HG03520 (cell line): Measurements from ENCODE around the gene FCGR2B.
"Not testable (repeated sequence)": the region's sequence is repeated elsewhere in the genome, so short reads cannot be mapped to it uniquely, and the experiment has no call there.

Experiments
- ATAC-seq: cut with Tn5 transposase; IDR thresholded peaks from one replicate; pipeline ENCODE4 v1.9.1; 2021; ENCODE audit warnings: mild to moderate bottlenecking, moderate library complexity; ENCODE audit not compliant: unreplicated experiment

The FCGR2B gene

DNA sequence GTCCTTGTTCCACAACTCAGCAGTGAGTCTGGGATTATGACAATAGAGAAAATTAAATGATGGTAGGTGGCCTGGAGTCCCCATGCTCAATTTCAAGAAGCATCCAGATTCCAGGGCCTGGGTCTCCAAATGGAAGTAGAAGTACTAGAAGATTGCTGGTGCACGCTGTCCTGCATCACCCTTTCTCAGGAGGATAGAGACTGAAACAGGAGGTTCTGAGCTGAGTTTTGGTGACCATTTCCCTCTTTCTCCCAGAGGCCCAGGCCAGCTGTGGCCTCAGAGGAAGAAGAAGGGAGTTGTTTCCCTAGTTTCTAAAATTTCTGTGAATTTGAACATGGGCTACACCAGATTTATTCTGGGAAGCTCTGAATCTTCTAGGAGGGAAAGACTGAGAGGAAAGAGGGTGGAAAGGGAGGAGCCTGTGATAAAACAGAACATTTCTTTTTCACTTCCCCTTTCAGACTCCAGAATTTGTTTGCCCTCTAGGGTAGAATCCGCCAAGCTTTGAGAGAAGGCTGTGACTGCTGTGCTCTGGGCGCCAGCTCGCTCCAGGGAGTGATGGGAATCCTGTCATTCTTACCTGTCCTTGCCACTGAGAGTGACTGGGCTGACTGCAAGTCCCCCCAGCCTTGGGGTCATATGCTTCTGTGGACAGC is at the start of gene FCGR2B:
Gene FCGR2B (plus strand): TSS at position 460 of the 656 bp plus-strand sequence. CDS start 99 bp downstream, at position 559.
- ATAC-seq = peak; percentile 57

DNA sequence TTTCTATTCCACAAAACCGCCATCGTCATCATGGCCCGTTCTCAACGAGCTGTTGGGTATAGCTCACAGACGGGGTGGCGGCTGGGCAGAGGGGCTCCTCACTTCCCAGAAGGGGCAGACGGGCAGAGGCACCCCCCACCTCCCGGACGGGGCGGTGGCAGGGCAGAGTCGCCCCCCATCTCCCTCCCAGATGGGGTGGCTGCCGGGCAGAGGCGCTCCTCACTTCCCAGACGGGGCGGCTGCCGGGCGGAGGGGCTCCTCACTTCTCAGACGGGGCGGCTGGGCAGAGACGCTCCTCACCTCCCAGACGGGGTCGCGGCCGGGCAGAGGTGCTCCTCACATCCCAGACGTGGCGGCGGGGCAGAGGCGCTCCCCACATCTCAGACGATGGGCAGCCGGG is 46.5 kb upstream of the FCGR2B start:
- ATAC-seq = not testable (repeated sequence)

DNA sequence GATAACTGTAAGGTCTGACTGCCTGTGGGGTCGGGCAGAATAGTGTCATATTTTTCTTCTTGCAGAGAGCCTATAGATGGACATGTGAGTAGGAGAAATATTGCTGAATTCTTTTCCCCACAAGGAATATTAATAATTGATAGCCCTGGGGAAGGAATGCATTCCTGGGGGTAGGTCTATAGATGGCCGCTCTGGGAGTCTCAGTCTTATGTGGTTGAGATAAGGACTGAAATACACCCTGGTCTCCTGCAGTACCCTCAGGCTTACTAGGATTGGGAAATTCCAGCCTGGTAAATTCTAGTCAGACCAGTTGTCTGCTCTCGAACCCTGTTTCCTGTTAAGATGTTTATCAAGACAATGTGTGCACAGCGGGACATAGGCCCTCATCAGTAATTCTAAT is 44.4 kb upstream of the FCGR2B start:
- not testable (repeated sequence) for ATAC-seq

DNA sequence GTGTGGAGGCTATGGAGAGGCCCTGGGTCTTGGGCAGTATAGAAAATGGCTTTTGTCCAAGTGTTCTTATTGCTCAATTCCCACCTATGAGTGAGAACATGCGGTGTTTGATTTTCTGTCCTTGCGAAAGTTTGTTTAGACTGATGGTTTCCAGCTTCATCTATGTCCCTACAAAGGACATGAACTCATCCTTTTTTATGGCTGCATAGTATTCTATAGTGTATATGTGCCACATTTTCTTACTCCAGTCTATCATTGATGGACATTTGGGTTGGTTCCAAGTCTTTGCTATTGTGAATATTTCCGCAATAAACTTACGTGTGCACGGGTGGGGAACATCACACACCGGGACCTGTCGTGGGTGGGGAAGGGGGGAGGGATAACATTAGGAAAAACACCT is 42.5 kb upstream of the FCGR2B start:
- not testable (repeated sequence) for ATAC-seq

DNA sequence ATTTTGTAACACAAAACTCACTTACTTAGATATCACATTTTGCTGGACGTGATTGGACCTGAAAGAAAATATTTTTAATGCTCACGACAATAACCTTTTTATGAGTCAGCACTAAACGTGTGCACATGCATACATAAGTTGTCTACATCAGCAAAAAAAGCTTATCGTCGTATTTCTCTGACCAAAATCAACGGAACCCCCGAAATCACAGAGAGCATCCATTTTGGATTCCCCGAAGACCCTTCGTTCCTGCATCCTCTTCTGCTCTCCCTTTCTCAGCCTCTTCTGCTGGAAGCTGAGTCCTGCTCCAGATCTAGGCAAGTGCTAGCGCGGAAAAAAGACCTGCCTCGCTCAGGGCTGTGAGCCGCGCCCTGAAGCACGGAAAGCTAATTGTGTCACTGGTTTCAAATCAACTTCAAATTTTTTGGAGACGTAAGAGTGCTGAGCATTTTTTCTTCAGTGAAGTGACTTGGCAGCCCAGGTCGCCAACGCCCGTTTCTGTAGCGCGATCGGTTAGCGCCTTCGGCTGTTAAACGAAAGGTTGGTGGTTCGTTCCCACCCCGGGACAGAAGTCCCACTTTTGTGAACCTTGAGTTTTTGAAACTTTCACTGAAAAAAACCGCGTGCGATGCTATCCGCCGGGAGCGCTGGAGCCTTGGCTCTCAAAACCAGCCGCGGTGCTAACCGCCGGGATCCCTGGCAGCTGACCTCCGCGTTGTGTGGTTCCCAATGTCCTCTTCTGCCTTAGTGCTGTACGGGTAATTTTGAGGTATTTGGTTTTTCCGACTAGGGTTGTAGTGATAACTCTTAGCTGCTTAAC is 41.6 kb upstream of the FCGR2B start:
- not testable (repeated sequence) for ATAC-seq

DNA sequence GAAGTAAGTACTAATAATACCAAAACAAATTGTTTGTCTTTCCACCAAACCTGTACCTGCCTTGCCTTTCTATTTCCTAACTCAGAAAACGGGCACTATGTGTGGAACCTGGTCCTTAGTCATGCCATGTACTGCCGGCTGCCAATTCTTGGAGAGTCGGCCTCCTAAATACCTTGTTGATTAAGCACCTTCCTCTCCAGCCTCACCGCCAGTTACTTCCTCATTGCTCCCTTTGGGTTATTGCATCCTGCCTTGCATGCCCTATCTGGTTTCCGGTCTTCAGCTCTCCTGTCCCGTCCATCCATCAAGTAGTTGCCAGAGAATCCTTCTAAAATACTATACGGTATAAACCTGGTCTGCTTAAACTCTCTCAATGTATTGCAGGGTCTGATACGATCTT is 40.9 kb upstream of the FCGR2B start:
- ATAC-seq = not testable (repeated sequence)

DNA sequence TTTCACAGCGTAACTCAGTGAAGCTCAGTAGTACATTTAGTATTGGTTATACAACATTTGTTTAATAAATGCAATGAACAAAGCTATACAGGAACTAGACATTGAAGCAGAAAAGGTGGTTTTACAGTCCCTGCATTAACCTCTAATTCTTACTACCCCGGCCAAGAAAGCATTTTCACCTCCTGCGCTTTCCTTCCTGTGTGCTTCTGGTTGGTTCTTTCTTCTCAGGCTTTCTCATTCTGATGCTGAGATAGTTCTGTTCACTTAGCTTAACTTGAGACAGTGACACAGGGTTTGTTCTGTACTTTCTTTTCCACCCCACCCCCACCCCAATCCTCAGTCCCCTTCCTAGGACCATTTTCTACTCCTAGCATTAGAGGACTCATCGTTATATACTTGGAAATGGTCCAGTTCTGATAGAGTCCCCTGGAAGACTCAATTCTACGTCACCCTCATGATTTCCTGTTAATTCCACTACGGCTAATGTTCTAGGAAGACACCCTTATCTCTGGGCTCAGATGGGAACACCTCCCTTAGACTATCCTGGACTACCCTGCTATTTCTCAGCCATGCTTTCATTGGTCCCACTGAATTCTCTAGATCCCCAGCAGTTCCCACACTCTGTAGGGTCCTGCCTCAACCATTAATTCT is 39.4 kb upstream of the FCGR2B start:
- ATAC-seq = peak; percentile 33

DNA sequence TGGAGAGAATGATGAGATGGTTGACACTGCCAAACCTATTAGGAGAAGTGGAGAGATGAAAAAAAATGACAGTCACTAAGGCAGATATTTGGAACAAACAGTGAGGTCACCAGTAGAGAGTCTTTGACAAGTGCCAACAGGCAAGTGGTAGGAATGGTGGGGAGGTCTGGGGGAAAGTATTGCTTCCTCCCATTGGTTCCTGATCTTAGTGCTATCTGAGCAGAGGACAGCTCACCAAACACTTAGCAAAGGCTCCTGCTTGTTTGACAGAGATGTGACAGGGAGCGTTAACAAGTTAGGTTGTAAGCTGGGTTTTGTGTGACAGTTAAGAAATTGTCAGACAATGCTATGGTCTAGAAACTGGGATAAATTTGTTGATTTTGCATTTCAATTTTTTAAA is 38.3 kb upstream of the FCGR2B start:
- ATAC-seq = not testable (repeated sequence)

DNA sequence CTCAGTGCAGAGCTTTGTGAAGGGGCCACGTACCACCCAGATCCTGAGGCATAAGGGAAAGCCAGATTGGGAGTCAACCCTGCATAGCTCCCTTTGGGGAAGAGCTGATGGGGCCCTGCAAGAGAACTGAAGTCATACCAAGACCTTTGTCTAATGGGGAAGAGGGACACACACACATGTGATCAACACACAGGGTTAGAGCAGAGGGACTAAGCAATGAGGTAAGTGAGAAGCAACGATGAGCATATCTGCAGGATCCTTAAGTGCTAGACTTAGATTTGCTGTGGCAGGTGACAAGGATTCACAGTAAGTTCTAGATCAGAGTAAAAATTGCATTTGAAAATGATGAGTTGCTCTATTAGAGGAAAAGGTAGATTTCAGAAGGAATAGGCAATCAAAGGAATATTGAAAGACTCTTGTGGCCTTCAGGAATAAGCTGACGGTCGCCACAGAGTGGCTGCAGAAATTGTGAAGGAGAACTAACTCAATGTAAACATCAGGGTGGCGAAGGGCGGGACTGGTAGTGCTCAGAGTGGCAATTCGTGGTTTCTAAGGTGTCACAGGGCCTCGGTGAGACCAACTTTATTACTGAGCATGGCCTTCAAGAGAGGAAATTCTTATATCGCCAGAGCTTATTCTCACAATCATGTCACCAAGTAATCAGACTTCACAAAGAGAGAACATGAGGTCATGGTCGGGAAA is 36.3 kb upstream of the FCGR2B start:
- ATAC-seq = not testable (repeated sequence)

DNA sequence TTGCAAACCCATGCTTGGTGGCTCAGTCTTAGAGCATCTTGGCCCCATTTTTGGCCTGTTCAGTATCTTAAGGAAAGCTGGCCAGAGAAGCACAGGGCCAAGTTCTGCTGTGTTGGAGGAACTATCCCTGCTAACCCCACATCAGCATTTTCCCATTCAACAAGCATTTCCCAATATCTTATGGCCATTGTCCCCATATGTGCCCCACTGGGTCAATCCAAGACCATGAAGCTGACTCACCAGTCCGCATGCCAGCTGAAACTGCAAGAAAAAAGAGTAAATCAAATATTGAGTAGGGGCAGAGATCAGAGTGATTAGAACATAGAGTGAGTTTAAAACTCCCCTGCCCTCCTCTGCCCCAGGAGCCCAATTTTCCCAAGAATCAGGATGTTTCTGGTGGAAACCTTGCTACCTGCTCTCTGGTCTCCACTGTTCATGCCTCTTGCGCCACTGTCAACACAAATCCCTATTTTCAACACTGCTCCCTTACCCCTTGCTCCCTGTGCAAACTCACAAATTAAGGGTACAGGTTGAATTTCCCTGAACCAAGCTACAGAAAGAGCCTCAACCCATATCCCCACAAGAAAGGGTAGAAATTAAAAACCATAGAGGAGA is 32.7 kb upstream of the FCGR2B start:
- ATAC-seq = not testable (repeated sequence)

DNA sequence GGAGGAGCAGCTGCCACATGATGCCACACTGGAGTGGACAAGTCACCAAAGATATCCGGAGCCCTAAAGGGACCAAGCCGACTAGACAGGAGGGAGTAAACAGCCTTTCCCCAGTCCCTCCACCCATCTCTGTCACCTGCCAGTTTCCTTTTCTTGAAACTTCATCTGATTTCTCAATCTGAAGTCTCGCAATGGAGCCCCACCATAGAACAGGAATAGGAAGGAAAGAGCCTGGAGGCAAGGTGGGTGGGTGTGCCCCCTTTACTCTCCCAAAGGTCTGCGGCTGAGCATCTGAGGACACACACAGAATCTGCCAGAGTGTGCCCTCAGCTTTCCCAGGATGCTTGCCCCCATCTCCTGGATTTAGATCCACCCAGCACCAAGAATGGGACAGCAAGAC is 31.9 kb upstream of the FCGR2B start, which contains the start of gene FCGR3B:
Gene FCGR3B (minus strand): TSS at position 101 of the 400 bp plus-strand sequence. CDS start 82 bp downstream, at position 19.
- ATAC-seq = no peak

DNA sequence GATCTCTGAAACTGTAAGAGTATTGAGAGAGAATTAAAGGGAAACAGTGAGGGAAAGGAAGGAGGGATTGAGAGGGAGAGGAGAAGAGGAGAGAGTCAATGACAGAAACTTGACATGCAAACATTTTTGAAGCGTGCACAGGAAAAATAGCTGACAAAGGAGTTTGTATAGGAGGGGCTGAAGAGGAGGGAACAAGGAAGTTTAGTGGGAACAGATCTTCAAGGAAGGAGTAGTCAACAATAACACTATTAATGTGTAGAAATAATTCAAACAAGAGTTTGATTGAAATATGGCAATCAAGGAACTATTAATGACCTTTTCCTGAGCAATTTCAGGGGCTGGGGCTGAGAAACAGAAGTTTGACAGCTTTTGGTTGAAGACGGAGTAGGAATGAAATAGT is 27.9 kb upstream of the FCGR2B start:
- not testable (repeated sequence) for ATAC-seq

DNA sequence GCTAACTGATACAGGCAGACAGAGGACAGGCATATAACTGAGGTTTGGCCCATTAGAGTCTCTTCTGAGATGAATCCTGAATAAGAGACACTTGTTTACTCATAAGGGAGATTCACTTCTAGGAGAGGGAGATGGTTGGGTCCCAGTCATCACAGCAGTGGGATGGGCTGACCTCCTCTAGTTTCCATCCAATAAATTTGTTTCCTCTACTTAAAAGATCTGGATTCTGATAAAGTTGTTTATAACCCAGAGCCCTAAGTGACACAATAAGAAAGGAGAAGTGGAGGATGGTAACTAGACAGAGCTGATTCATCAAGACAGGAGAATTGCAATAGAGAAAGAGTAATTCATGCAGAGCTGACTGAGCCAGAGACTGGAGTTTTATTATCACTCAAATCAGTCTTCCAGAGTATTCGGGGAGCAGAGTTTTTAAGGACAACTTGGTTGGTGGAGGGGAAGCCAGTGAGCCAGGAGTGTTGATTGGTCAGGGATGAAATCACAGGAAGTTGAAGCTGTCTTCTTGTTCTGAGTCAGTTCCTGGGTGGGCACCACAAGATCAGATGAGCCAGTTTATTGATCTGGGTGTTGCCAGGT is 26.7 kb upstream of the FCGR2B start:
- not testable (repeated sequence) for ATAC-seq

DNA sequence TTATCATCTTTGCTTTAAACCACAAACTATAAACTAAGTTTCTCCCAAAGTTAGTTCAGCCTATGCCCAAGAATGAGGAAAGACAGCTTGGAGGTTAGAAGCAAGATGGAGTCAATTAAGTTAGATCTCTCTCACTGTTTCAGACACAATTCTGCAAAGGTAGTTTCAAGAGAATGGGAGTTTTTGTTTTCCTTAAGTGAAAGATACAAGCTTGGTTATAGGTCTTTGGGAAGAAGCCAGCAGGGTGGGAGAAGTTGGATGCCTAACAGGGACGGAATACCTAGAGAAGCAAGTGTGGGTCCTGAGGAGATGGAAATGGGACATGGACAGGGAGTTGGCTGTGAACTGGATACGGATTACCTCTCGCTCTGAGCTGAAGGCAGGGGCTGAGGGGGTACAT is 26.0 kb upstream of the FCGR2B start:
- not testable (repeated sequence) for ATAC-seq

DNA sequence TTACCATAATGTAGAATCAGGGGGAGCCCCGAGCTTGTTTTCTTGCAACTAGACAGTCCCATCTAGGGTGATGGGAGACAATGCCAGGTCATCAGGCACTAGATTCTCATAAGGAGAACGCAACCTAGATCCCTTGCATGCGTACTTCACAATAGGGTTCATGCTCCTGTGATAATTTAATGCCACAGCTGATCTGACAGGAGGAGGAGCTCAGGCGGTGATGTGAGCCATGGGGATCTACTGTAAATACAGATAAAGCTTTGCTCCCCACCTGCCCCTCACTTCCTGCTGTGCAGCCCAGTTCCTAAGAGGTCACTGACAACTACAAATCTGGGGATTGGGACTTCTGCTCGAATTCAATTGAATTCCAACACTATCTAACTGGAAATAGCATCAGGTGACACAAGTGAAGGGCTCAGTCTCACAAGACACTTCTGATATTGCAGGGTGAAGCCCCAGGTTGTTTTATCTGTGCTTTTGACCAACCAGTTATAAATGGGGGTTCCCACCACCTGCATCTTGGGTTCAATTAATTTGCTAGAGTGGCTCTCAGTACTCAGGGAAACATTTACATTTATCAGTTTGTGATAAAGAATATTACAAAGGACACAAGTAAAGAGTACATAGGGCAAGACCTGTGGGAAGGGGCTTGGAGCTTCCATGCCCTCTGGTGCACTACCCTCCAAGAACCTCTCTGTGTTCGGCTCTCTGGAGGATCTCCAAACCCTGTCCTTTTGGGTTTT is 24.5 kb upstream of the FCGR2B start:
- not testable (repeated sequence) for ATAC-seq

DNA sequence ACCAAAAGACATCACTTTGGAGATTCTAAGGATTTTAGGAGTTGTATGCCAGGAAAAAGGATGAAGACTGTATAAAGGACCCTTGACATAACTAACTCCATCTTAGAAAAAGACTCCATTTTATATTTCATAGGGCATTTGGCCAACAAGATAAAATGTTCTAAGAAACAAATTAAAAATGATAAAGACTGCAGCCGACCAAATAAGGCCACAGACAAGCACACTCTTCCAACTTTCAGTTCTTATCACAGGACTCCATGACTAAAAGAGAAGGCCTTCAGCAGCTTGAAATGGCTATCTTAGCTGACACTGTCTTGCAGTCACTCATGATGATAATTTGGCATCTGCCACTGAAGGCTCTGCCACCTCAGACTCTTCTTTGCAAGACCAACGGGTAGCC is 23.7 kb upstream of the FCGR2B start:
- ATAC-seq = not testable (repeated sequence)

DNA sequence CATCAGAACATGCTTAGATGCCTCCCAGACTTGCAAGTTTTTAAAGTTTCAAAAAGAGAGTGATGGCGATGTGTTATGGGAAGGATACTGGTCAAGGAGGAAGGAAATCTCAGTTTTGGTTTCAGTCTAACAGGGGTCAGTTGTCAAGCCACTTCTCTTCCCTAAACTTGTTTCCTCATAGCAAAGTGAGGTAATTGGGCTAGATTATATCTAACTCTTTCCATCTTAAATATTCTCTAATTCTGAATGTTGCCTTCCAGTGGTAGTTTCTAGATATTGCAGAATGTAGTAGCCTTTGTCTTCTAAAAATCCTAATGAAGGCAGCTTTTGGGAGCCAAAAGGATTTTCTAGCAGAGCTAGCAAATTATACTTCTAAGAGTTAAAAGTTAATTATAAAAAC is 20.2 kb upstream of the FCGR2B start:
- not testable (repeated sequence) for ATAC-seq

DNA sequence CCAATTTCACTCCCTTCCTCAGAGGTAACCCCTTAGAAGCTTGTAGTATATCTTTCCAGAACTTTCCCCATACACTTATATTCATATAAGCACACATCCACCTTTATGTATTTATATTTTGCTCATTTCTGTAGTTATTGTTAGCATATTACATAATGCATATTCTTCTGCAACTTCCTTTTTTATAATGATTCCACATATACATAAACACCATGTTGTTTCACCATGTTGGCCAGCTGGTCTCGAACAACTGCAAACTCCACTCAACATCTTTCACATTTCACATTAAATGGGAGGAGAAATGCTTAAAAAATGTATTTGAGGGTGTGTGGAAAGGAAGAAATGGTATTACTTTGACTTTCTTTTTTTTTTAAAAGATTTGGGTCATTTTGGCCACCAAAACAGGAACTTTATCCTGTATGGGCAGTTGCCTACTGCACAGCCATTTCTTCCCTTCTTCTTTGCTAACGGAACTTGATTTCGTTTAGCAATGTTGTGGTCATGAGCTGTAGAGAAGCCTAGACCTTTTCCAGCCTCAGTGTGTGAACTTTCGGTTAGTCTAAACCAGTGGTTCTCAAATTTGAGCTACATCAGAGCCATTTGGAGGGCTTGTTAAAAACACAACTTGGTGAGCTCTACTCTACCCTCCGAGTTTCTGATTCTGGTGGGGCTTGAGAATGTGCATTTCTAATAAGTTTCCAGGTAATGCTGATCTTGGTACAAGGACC is 19.3 kb upstream of the FCGR2B start:
- not testable (repeated sequence) for ATAC-seq

DNA sequence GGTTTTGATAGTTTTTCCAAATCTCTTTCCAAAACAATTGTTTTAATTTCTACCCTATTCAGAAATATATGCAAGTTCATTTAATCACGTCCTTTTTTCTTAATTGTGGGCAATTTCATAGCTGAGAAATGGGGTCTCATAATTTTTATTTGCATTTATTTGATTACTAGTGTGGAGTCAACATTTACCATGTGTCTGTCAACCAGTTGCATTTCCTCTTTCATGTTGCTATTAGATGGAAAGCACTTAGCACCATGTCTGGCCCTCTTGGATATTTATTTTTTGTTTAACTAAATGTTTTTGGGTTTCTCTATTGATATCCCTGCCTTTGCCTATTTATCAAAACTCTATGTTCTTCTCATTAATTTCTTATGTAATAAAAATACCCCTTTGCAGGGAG is 18.1 kb upstream of the FCGR2B start:
- not testable (repeated sequence) for ATAC-seq
